ENCODE measurements around the gene MGAM2.

GRCh38 chr7:142098004-142098403 lies 13.5 kb upstream of the MGAM2 start:
- no peak for TF ChIP-seq CTCF (IDR thresholded peaks at IDR 0.05; ENCODE audit: low read depth, low read length, missing input control)
- no peak for TF ChIP-seq RAD21 (IDR thresholded peaks at IDR 0.05)
- TF ChIP-seq, protein P1, sequence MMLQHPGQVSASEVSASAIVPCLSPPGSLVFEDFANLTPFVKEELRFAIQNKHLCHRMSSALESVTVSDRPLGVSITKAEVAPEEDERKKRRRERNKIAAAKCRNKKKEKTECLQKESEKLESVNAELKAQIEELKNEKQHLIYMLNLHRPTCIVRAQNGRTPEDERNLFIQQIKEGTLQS (IDR thresholded peaks at IDR 0.05): no peak
- TF ChIP-seq TAF1 (conservative IDR thresholded peaks at IDR 0.05): no peak
- no peak for TF ChIP-seq NR2F2 (IDR thresholded peaks at IDR 0.05)
- TF ChIP-seq, protein P2, sequence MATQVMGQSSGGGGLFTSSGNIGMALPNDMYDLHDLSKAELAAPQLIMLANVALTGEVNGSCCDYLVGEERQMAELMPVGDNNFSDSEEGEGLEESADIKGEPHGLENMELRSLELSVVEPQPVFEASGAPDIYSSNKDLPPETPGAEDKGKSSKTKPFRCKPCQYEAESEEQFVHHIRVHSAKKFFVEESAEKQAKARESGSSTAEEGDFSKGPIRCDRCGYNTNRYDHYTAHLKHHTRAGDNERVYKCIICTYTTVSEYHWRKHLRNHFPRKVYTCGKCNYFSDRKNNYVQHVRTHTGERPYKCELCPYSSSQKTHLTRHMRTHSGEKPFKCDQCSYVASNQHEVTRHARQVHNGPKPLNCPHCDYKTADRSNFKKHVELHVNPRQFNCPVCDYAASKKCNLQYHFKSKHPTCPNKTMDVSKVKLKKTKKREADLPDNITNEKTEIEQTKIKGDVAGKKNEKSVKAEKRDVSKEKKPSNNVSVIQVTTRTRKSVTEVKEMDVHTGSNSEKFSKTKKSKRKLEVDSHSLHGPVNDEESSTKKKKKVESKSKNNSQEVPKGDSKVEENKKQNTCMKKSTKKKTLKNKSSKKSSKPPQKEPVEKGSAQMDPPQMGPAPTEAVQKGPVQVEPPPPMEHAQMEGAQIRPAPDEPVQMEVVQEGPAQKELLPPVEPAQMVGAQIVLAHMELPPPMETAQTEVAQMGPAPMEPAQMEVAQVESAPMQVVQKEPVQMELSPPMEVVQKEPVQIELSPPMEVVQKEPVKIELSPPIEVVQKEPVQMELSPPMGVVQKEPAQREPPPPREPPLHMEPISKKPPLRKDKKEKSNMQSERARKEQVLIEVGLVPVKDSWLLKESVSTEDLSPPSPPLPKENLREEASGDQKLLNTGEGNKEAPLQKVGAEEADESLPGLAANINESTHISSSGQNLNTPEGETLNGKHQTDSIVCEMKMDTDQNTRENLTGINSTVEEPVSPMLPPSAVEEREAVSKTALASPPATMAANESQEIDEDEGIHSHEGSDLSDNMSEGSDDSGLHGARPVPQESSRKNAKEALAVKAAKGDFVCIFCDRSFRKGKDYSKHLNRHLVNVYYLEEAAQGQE (IDR thresholded peaks at IDR 0.05): no peak
- TF ChIP-seq SP1 (IDR thresholded peaks at IDR 0.05): no peak
- no peak for TF ChIP-seq RXRA (IDR thresholded peaks at IDR 0.05)
- TF ChIP-seq GABPA (IDR thresholded peaks at IDR 0.05 in 1 of 2, conservative IDR thresholded peaks at IDR 0.05 in 1 of 2): no peak
- TF ChIP-seq, protein P3, sequence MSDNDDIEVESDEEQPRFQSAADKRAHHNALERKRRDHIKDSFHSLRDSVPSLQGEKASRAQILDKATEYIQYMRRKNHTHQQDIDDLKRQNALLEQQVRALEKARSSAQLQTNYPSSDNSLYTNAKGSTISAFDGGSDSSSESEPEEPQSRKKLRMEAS (IDR thresholded peaks at IDR 0.05): no peak
- TF ChIP-seq JUND (IDR thresholded peaks at IDR 0.05): no peak
- TF ChIP-seq, protein P4, sequence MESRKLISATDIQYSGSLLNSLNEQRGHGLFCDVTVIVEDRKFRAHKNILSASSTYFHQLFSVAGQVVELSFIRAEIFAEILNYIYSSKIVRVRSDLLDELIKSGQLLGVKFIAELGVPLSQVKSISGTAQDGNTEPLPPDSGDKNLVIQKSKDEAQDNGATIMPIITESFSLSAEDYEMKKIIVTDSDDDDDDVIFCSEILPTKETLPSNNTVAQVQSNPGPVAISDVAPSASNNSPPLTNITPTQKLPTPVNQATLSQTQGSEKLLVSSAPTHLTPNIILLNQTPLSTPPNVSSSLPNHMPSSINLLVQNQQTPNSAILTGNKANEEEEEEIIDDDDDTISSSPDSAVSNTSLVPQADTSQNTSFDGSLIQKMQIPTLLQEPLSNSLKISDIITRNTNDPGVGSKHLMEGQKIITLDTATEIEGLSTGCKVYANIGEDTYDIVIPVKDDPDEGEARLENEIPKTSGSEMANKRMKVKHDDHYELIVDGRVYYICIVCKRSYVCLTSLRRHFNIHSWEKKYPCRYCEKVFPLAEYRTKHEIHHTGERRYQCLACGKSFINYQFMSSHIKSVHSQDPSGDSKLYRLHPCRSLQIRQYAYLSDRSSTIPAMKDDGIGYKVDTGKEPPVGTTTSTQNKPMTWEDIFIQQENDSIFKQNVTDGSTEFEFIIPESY (IDR thresholded peaks at IDR 0.05): no peak

Data from liver (tissue), 3 donors.